ENCODE results near the gene TNIK.

DNA sequence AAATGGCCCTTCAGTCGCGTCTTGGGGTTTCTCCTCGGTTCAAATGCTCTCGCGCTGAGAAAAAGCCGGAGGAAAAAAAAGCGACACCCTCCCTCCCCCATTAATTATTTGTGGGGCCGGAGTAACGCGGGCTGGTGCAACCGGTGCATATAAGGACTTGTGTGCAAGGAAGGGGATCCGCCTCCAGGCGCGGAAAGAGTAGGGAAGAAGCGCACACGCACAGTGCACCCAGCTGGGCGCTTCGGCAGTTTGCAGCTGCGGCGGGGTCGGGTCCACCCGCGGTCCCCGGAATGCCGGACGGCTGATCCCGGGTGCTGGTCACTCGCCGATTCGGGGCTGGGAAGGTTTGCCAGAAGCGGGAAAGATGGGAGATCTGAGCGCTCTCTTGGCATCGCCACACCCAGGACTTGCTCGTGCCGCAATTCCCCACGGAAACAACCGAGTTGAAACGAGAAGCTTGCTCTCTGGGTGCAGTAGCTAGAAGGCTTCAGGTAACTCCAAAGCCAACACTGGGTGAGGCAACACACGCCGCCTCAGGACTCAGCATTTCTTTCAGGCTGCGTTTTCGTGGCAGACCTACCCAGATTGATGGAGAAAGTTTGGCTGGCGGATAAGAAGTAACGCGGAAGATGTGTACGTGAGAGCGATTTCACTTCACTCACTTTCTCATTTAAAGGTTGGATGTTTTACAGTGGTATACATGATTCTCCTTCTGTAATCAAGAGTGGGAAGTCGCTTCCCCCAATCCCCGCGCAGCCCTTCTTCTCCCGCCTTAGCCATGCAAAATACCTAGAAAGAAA lies 720 bp upstream of the TNIK start:
- TF ChIP-seq, protein P1, sequence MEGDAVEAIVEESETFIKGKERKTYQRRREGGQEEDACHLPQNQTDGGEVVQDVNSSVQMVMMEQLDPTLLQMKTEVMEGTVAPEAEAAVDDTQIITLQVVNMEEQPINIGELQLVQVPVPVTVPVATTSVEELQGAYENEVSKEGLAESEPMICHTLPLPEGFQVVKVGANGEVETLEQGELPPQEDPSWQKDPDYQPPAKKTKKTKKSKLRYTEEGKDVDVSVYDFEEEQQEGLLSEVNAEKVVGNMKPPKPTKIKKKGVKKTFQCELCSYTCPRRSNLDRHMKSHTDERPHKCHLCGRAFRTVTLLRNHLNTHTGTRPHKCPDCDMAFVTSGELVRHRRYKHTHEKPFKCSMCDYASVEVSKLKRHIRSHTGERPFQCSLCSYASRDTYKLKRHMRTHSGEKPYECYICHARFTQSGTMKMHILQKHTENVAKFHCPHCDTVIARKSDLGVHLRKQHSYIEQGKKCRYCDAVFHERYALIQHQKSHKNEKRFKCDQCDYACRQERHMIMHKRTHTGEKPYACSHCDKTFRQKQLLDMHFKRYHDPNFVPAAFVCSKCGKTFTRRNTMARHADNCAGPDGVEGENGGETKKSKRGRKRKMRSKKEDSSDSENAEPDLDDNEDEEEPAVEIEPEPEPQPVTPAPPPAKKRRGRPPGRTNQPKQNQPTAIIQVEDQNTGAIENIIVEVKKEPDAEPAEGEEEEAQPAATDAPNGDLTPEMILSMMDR (conservative IDR thresholded peaks at IDR 0.05): peak; percentile 52
- TF ChIP-seq ZFX (IDR thresholded peaks at IDR 0.05): no peak
